Measurements from ENCODE around the gene EML1.

Gene EML1

GRCh38 chr14:99907761-99908652, 114.8 kb downstream of the EML1 start:
- TF ChIP-seq CTCF (IDR thresholded peaks at IDR 0.05; ENCODE audit: low read depth, low read length) = no peak
- H3K4me3 ChIP-seq (ENCODE audit: low read depth, low read length) = no peak overlapping the region

GRCh38 chr14:99908653-99909250, 115.5 kb downstream of the EML1 start:
- H3K4me3 ChIP-seq (ENCODE audit: low read depth, low read length) = no peak overlapping the region
- no peak for TF ChIP-seq CTCF (IDR thresholded peaks at IDR 0.05; ENCODE audit: low read depth, low read length)

GRCh38 chr14:99909513-99910064, 116.4 kb downstream of the EML1 start:
- TF ChIP-seq CTCF (IDR thresholded peaks at IDR 0.05; ENCODE audit: low read depth, low read length) = no peak
- H3K4me3 ChIP-seq (ENCODE audit: low read depth, low read length) = no peak overlapping the region

- no peak for TF ChIP-seq CTCF (IDR thresholded peaks at IDR 0.05; ENCODE audit: low read depth, low read length)
- H3K4me3 ChIP-seq (ENCODE audit: low read depth, low read length) = no peak overlapping the region
Measured at GRCh38 chr14:99910337-99911309, 117.4 kb downstream of the EML1 start.

GRCh38 chr14:99915305-99916090, 122.3 kb downstream of the EML1 start:
- no peak for TF ChIP-seq CTCF (IDR thresholded peaks at IDR 0.05; ENCODE audit: low read depth, low read length)
- no peak overlapping the region for H3K4me3 ChIP-seq (ENCODE audit: low read depth, low read length)

GRCh38 chr14:99916091-99916383, 122.8 kb downstream of the EML1 start:
- no peak for TF ChIP-seq CTCF (IDR thresholded peaks at IDR 0.05; ENCODE audit: low read depth, low read length)
- no peak overlapping the region for H3K4me3 ChIP-seq (ENCODE audit: low read depth, low read length)

Data from WI38 (cell line).